PFSK-1 (cell line): ENCODE data around the gene ITPKB.

Experiments
- FOXP2 ChIP-seq: optimal IDR thresholded peaks from 2 replicates; pipeline ENCODE3; 2011; ENCODE audit warnings: borderline replicate concordance, control low read depth, inconsistent platforms; ENCODE audit not compliant: insufficient read depth; ENCODE audit errors: extremely low read length, extremely low read depth
- POLR2AphosphoS5 ChIP-seq: IDR thresholded peaks from 2 replicates; pipeline ENCODE4 v1.6.1; 2012; ENCODE audit warnings: low read depth, mild to moderate bottlenecking, control low read depth, low read length, moderate library complexity
- REST ChIP-seq, 2 experiments: IDR thresholded peaks; 2 replicates each; pipeline versions ENCODE4 v1.6.1 to v1.8.0; 2011 to 2012; ENCODE audit warnings: low read depth in 2 of 2, low read length in 2 of 2, control low read depth in 1 of 2, inconsistent platforms in 1 of 2, mild to moderate bottlenecking in 1 of 2, moderate library complexity in 1 of 2; ENCODE audit not compliant: insufficient read depth in 1 of 2
- SIN3A ChIP-seq: IDR thresholded peaks from 2 replicates; pipeline ENCODE4 v1.6.1; 2012; ENCODE audit warnings: mild to moderate bottlenecking, low read length, moderate library complexity, borderline replicate concordance; ENCODE audit not compliant: insufficient read depth
- TAF1 ChIP-seq: IDR thresholded peaks from 2 replicates; pipeline ENCODE4 v1.6.1; 2012; ENCODE audit warnings: low read length, control low read depth, borderline replicate concordance; ENCODE audit not compliant: insufficient read depth

The ITPKB gene

GRCh38 chr1:226663327-226663704 is 75.8 kb downstream of the ITPKB start:
- TF ChIP-seq TAF1 (no peak), POLR2AphosphoS5 (no peak), FOXP2 (no peak), SIN3A (no peak), REST (IDR thresholded peaks at IDR 0.05; ENCODE audit: insufficient read depth in 1 of 2, low read depth in 2 of 2, low read length in 2 of 2) (no peak)

GRCh38 chr1:226662642-226663326 is 76.3 kb downstream of the ITPKB start:
- TF ChIP-seq SIN3A (peak; percentile 89; the same call in 1 of the 2 replicates), TAF1 (no peak), FOXP2 (peak; percentile 68)

GRCh38 chr1:226661965-226662364 is 77.1 kb downstream of the ITPKB start:
- TF ChIP-seq REST (IDR thresholded peaks at IDR 0.05; ENCODE audit: insufficient read depth in 1 of 2, low read depth in 2 of 2, low read length in 2 of 2), result no peak
- TF ChIP-seq FOXP2, result no peak

DNA sequence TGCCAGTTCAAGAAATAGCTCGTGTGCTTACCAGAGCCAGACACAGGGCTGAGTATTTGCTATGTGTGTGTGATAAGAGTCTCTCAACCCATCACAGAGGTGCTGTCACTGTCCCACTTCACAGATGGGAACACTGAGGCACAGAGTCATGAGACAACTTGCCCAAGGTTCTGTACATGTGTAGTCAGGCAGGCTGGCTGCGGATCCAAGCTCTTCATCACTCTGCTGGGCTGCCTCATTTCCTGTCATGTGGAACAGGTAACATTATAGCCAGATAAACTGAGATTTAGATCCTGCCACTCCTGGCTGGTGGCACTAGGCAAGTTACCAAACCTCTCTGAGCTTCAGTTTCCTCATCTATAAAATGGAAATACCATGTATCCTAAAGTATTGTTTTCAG is 77.8 kb downstream of the ITPKB start:
- TF ChIP-seq FOXP2, result no peak

DNA sequence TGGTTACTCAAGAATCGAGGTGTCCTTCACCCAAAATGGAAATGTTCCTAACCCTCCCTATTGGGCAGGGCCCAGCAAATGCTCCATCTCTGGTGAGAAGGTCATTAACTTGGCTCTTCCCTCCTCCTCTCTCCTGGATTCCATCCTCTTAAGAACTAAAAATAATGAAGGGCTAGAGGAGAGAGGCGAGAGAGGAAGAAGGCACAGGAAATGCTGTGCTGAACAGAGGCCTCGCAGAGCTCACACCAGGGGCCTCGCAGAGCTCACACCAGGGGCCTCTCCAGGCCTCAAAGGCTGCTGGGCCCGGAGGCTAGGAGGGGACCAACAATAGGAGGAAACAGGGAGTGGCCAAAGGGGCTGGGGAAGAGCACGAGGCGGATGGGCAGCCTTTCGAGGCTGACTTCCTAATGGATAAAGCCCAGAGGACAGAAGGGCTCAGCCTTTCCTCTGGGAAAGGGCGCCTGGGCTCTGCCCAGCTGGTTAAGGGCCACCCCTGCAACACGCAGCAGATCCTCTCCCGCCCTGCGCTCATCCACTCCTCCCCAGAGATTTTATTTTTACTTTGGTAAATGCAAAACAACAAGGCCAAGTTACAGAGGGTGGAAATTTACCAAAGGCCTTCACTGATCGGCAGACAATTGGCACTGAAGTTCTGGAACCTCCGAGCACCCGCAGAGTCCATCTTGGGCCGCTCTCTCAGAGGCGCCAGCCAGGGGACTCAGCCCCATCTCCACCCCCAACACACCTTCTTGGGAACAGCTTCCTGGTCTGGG is 78.5 kb downstream of the ITPKB start:
- TF ChIP-seq REST (IDR thresholded peaks at IDR 0.05; ENCODE audit: insufficient read depth in 1 of 2, low read depth in 2 of 2, low read length in 2 of 2), result no peak
- TF ChIP-seq SIN3A, result no peak
- TF ChIP-seq POLR2AphosphoS5, result no peak
- TF ChIP-seq FOXP2, result no peak
- TF ChIP-seq TAF1, result no peak

- TF ChIP-seq POLR2AphosphoS5 (no peak), FOXP2 (no peak), TAF1 (no peak), SIN3A (no peak), REST (IDR thresholded peaks at IDR 0.05; ENCODE audit: insufficient read depth in 1 of 2, low read depth in 2 of 2, low read length in 2 of 2) (no peak)
Observed at GRCh38 chr1:226659641-226660040, 79.4 kb downstream of the ITPKB start.
